GM12875 (cell line): Measurements from ENCODE around the gene LMTK2.

Experiments
- H3K4me3 ChIP-seq: one replicate; pipeline ENCODE4 v1.5.1; 2011; ENCODE audit warnings: low read depth, low read length, control low read depth
- TF ChIP-seq, protein P1 (sequence below): IDR thresholded peaks from 2 replicates; pipeline ENCODE4 v1.5.1; 2011; ENCODE audit warnings: low read depth, mild to moderate bottlenecking, control low read depth, inconsistent platforms, low read length, moderate library complexity, borderline replicate concordance; ENCODE audit not compliant: insufficient read depth

The LMTK2 gene

DNA sequence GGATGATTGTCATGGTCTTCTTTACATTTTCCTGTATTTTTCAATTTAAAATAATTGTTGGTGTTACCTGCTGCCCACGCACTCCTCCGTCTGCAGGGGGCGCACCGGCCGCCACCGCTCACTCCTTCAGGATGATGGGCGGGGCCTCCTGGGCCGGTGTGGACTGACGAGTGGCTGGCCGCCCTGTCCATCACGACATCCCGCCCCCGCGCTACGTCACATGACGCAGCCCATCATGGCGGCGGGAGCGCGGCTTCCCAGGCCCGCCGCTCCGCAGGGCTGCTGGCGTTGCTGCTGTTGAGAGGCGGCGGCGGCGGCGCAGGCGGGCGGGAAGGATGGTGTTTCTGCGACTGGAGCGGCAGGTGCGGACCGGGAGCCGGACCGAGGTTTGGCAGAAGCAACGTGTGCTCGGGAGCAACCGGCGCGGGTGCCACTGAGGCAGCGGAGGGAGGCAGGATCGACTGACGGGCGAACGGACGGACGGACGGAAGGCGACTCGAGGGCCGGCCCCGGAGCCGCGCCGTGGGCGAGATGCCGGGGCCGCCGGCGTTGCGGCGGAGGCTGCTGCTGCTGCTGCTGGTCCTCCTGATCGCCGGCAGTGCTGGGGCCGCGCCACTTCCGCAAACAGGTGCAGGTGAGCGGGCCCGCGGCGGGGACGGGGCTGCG, at the start of gene LMTK2:
Gene LMTK2 (plus strand): TSS at position 216 of the 666 bp plus-strand sequence. CDS start 316 bp downstream, at position 532.
- H3K4me3 ChIP-seq, result peak within 1 kb of the TSS; percentile 99
- TF ChIP-seq, protein P1, sequence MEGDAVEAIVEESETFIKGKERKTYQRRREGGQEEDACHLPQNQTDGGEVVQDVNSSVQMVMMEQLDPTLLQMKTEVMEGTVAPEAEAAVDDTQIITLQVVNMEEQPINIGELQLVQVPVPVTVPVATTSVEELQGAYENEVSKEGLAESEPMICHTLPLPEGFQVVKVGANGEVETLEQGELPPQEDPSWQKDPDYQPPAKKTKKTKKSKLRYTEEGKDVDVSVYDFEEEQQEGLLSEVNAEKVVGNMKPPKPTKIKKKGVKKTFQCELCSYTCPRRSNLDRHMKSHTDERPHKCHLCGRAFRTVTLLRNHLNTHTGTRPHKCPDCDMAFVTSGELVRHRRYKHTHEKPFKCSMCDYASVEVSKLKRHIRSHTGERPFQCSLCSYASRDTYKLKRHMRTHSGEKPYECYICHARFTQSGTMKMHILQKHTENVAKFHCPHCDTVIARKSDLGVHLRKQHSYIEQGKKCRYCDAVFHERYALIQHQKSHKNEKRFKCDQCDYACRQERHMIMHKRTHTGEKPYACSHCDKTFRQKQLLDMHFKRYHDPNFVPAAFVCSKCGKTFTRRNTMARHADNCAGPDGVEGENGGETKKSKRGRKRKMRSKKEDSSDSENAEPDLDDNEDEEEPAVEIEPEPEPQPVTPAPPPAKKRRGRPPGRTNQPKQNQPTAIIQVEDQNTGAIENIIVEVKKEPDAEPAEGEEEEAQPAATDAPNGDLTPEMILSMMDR, result peak; percentile 87

DNA sequence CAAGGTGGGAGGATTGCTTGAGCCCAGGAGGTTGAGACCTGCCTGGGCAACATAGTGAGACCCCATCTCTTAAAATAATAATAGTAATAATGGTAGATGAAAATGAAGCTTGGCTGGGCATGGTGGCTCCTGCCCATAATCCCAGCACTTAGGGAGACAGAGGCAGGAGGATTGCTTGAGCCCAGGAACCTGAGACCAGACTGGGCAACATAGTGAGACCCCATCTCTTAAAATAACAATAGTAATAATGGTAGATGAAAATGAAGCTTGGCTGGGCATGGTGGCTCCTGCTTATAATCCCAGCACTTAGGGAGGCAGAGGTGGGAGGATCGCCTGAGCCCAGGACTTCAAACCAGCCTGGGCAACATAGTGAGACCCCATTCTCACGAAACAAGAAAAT, 49.5 kb upstream of the LMTK2 start:
- H3K4me3 ChIP-seq, result no peak overlapping the region
- TF ChIP-seq, protein P1, result no peak

DNA sequence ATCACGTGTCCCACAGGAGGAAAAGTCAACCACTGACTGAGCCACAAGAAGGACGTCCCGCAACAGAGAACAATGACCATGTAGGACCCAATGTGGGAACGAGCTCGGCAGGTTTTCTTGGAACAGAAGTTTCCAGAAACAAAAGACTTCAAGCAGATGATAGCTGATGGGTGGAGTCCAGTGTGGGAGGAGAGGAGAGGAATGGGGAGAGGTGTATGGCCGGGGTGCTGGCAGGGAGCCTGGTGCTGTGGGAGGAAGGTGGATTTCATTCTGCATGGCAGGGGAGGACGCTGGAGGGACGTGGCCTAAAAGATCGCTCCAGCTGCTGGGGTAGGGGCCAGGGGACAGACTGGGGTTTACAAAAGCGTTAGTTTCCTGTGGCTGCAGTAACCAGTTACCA, 48.5 kb upstream of the LMTK2 start:
- TF ChIP-seq, protein P1, result no peak
- H3K4me3 ChIP-seq, result no peak overlapping the region

DNA sequence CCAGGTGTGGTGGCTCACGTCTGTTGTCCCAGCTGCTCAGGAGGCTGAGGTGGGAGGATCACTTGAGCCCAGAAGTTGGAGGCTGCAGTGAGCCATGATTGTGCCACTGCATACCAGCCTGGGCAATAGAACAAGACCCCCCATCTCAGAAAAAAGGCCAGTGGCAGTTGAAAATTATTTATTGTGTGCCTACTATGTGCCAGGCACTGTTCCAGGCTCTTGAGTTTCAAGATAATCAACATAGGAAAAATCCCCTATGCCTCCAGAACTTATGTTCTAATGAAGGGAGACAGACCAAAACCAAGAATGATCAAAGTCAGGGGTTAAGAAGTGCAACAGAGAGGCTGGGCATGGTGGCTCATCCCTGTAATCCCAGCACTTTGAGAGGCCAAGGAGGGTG, 42.4 kb upstream of the LMTK2 start:
- no peak overlapping the region for H3K4me3 ChIP-seq
- TF ChIP-seq, protein P1, result no peak

DNA sequence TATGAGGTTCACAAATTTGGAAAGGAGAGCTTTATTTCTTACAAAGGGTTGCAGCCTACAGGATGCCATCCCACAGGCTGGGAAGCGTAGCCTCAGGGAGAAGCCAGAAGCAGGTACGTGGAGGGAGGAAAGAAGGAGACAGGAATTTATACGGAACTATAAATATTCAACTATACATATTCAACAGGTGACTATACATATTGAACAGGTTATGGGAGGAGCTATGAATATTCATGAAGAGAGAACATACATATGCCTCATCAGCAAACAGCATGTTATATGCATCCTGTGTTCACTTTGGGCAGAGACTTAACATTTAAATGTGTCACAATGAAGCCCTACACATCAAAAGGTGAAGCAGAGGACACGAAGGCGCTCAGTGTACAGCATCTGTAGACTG, 40.5 kb upstream of the LMTK2 start:
- TF ChIP-seq, protein P1, result no peak
- H3K4me3 ChIP-seq, result no peak overlapping the region

DNA sequence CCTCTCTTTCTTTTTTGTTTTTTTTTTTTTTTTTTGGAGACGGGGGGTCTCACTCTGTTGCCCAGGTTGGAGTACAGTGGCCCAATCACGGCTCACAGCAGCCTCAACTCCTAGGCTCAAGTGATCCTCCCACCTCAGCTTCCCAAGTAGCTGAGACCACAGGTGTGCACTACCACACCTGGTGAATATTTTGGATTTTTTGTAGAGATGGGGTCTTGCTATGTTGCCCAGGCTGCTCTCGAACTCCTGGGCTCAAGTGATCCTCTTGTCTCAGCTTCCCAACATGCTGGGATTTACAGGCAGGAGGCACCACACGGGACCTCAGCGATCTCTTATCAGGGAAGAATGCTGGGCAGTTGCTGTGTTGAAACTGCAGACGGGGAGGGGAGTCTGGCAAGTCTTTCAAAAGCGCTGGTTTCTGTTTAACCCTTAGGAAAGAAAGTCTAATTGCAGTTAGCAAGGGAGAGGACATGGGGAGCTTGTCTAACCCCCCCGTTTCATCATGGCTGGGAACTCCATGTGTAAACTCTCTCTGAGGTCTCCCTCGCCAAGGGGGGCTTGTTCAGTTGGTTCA, 39.6 kb upstream of the LMTK2 start:
- TF ChIP-seq, protein P1, result no peak
- no peak overlapping the region for H3K4me3 ChIP-seq

DNA sequence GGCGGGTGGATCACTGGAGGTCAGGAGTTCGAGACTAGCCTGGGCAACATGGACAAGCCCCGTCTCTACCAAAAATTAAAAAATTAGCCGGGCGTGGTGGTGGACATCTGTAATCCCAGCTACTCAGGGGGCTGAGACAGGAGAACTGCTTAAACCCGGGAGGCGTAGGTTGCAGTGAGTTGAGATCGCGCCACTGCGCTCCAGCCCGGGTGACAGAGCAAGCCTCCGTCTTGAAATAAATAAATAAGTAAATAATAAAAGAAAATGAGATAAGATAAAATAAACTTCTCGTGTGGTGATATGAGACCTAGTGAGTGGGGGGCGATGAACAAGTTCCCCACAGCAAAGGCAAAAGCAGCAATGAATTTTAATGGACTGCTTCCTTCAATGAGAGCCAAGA, 33.6 kb upstream of the LMTK2 start:
- TF ChIP-seq, protein P1, result no peak
- H3K4me3 ChIP-seq, result no peak overlapping the region
